Measurements from ENCODE around the gene PFDN6.

Gene PFDN6

GRCh38 chr6:33304216-33304615 lies 14.8 kb downstream of the PFDN6 start:
- no peaks in the 10 kb centered on the region for H3K4me1 ChIP-seq (ENCODE audit: control insufficient read depth, insufficient read depth, low read length)
- peaks cover 6% of the 10 kb centered on the region for H3K36me3 ChIP-seq (ENCODE audit: control insufficient read depth, insufficient read depth, low read length)
- H3K4me3 ChIP-seq (ENCODE audit: low read length), result no peak overlapping the region
- no peaks in the 10 kb centered on the region for H3K27me3 ChIP-seq (ENCODE audit: control insufficient read depth, insufficient read depth, low read length)
- H3K9me3 ChIP-seq (ENCODE audit: control insufficient read depth, low read length), result no peaks in the 10 kb centered on the region
- no peak overlapping the region for H3K9ac ChIP-seq (ENCODE audit: low read length)

GRCh38 chr6:33305052-33305451 lies 15.7 kb downstream of the PFDN6 start:
- Histone ChIP-seq H3K27me3 (ENCODE audit: control insufficient read depth, insufficient read depth, low read length) (no peaks in the 10 kb centered on the region), H3K36me3 (ENCODE audit: control insufficient read depth, insufficient read depth, low read length) (peaks cover 6% of the 10 kb centered on the region), H3K9ac (ENCODE audit: low read length) (no peak overlapping the region), H3K9me3 (ENCODE audit: control insufficient read depth, low read length) (no peaks in the 10 kb centered on the region), H3K4me3 (ENCODE audit: low read length) (no peak overlapping the region), H3K4me1 (ENCODE audit: control insufficient read depth, insufficient read depth, low read length) (no peaks in the 10 kb centered on the region)

GRCh38 chr6:33306356-33306755 lies 17.0 kb downstream of the PFDN6 start:
- H3K9me3 ChIP-seq (ENCODE audit: control insufficient read depth, low read length), result no peaks in the 10 kb centered on the region
- no peak overlapping the region for H3K4me3 ChIP-seq (ENCODE audit: low read length)
- H3K27me3 ChIP-seq (ENCODE audit: control insufficient read depth, insufficient read depth, low read length), result no peaks in the 10 kb centered on the region
- H3K36me3 ChIP-seq (ENCODE audit: control insufficient read depth, insufficient read depth, low read length), result peaks cover 6% of the 10 kb centered on the region
- no peaks in the 10 kb centered on the region for H3K4me1 ChIP-seq (ENCODE audit: control insufficient read depth, insufficient read depth, low read length)
- no peak overlapping the region for H3K9ac ChIP-seq (ENCODE audit: low read length)

- Histone ChIP-seq H3K9me3 (ENCODE audit: control insufficient read depth, low read length) (no peaks in the 10 kb centered on the region), H3K9ac (ENCODE audit: low read length) (peak overlapping the region; percentile 94), H3K36me3 (ENCODE audit: control insufficient read depth, insufficient read depth, low read length) (no peaks in the 10 kb centered on the region), H3K4me1 (ENCODE audit: control insufficient read depth, insufficient read depth, low read length) (peaks cover 28% of the 10 kb centered on the region), H3K4me3 (ENCODE audit: low read length) (peak overlapping the region; percentile 96), H3K27me3 (ENCODE audit: control insufficient read depth, insufficient read depth, low read length) (no peaks in the 10 kb centered on the region)
Measured at GRCh38 chr6:33312361-33313104, 23.1 kb downstream of the PFDN6 start.

GRCh38 chr6:33313105-33313708 lies 23.8 kb downstream of the PFDN6 start:
- Histone ChIP-seq H3K9me3 (ENCODE audit: control insufficient read depth, low read length) (no peaks in the 10 kb centered on the region), H3K27me3 (ENCODE audit: control insufficient read depth, insufficient read depth, low read length) (no peaks in the 10 kb centered on the region), H3K36me3 (ENCODE audit: control insufficient read depth, insufficient read depth, low read length) (no peaks in the 10 kb centered on the region), H3K9ac (ENCODE audit: low read length) (peak overlapping the region; percentile 94), H3K4me3 (ENCODE audit: low read length) (peak overlapping the region; percentile 96), H3K4me1 (ENCODE audit: control insufficient read depth, insufficient read depth, low read length) (peaks cover 29% of the 10 kb centered on the region)

- Histone ChIP-seq H3K4me3 (ENCODE audit: low read length) (peak within 1 kb of the TSS; percentile 96), H3K9me3 (ENCODE audit: control insufficient read depth, low read length) (no peaks in the 10 kb centered on the region), H3K36me3 (ENCODE audit: control insufficient read depth, insufficient read depth, low read length) (peaks cover 4% of the 10 kb centered on the region), H3K4me1 (ENCODE audit: control insufficient read depth, insufficient read depth, low read length) (peaks cover 36% of the 10 kb centered on the region), H3K27me3 (ENCODE audit: control insufficient read depth, insufficient read depth, low read length) (no peaks in the 10 kb centered on the region), H3K9ac (ENCODE audit: low read length) (peak within 1 kb of the TSS; percentile 94)
Measured at GRCh38 chr6:33313709-33314514, 24.5 kb downstream of the PFDN6 start, which contains the start of gene TAPBP. Gene TAPBP, minus strand, starts transcription at chr6:33314078. Its CDS starts 37 bp downstream, at chr6:33314041.

- Histone ChIP-seq H3K9me3 (ENCODE audit: control insufficient read depth, low read length) (no peaks in the 10 kb centered on the region), H3K4me1 (ENCODE audit: control insufficient read depth, insufficient read depth, low read length) (peaks cover 37% of the 10 kb centered on the region), H3K27me3 (ENCODE audit: control insufficient read depth, insufficient read depth, low read length) (no peaks in the 10 kb centered on the region), H3K4me3 (ENCODE audit: low read length) (peak overlapping the region; percentile 96), H3K9ac (ENCODE audit: low read length) (peak overlapping the region; percentile 94), H3K36me3 (ENCODE audit: control insufficient read depth, insufficient read depth, low read length) (peaks cover 10% of the 10 kb centered on the region)
Measured at GRCh38 chr6:33314515-33314942, 25.1 kb downstream of the PFDN6 start.

- Histone ChIP-seq H3K36me3 (ENCODE audit: control insufficient read depth, insufficient read depth, low read length) (peaks cover 16% of the 10 kb centered on the region), H3K9ac (ENCODE audit: low read length) (peak overlapping the region; percentile 94), H3K4me3 (ENCODE audit: low read length) (peak overlapping the region; percentile 96), H3K9me3 (ENCODE audit: control insufficient read depth, low read length) (no peaks in the 10 kb centered on the region), H3K4me1 (ENCODE audit: control insufficient read depth, insufficient read depth, low read length) (peaks cover 41% of the 10 kb centered on the region), H3K27me3 (ENCODE audit: control insufficient read depth, insufficient read depth, low read length) (no peaks in the 10 kb centered on the region)
Measured at GRCh38 chr6:33314943-33315792, 25.8 kb downstream of the PFDN6 start.

- no peaks in the 10 kb centered on the region for H3K27me3 ChIP-seq (ENCODE audit: control insufficient read depth, insufficient read depth, low read length)
- H3K4me3 ChIP-seq (ENCODE audit: low read length), result no peak overlapping the region
- H3K4me1 ChIP-seq (ENCODE audit: control insufficient read depth, insufficient read depth, low read length), result peaks cover 49% of the 10 kb centered on the region
- no peak overlapping the region for H3K9ac ChIP-seq (ENCODE audit: low read length)
- no peaks in the 10 kb centered on the region for H3K9me3 ChIP-seq (ENCODE audit: control insufficient read depth, low read length)
- peaks cover 21% of the 10 kb centered on the region for H3K36me3 ChIP-seq (ENCODE audit: control insufficient read depth, insufficient read depth, low read length)
Measured at GRCh38 chr6:33315793-33316602, 26.6 kb downstream of the PFDN6 start.

GRCh38 chr6:33316603-33317418 lies 27.4 kb downstream of the PFDN6 start:
- H3K4me1 ChIP-seq (ENCODE audit: control insufficient read depth, insufficient read depth, low read length), result peaks cover 55% of the 10 kb centered on the region
- peaks cover 21% of the 10 kb centered on the region for H3K36me3 ChIP-seq (ENCODE audit: control insufficient read depth, insufficient read depth, low read length)
- no peak overlapping the region for H3K9ac ChIP-seq (ENCODE audit: low read length)
- no peaks in the 10 kb centered on the region for H3K9me3 ChIP-seq (ENCODE audit: control insufficient read depth, low read length)
- H3K27me3 ChIP-seq (ENCODE audit: control insufficient read depth, insufficient read depth, low read length), result no peaks in the 10 kb centered on the region
- H3K4me3 ChIP-seq (ENCODE audit: low read length), result no peak overlapping the region
